GM12878 (cell line): ENCODE data around the gene PTPRM.

Source experiments
- ATF2 ChIP-seq: IDR thresholded peaks from 2 replicates; pipeline ENCODE4 v1.6.1; 2012; ENCODE audit warnings: low read length, inconsistent platforms
- CBFB ChIP-seq: IDR thresholded peaks from 2 replicates; pipeline ENCODE4 v1.6.1; 2016; ENCODE audit warnings: antibody characterized with exemption, low read depth
- CTCF ChIP-seq, 3 experiments: IDR thresholded peaks in 2 of 3; conservative IDR thresholded peaks in 1 of 3; 2 replicates each; pipeline ENCODE4 v1.5.1; 2011; ENCODE audit warnings: low read depth in 3 of 3, low read length in 3 of 3, mild to moderate bottlenecking in 3 of 3, control low read depth in 2 of 3, moderate library complexity in 2 of 3, inconsistent platforms in 1 of 3, mixed read lengths in 1 of 3; ENCODE audit not compliant: control insufficient read depth in 2 of 3, insufficient read depth in 1 of 3; ENCODE audit errors: extremely low read depth in 1 of 3
- CUX1 ChIP-seq: IDR thresholded peaks from 2 replicates; pipeline ENCODE4 v1.6.1; 2012; ENCODE audit warnings: improper control_type of control experiment, low read depth, low read length; ENCODE audit not compliant: insufficient replicate concordance
- HDAC6 ChIP-seq: fragments of 200-600 bp; sonication (generic); IDR thresholded peaks from one replicate; pipeline ENCODE4 v1.8.0; 2017; ENCODE audit warnings: antibody characterized with exemption; ENCODE audit not compliant: unreplicated experiment
- MAX ChIP-seq: IDR thresholded peaks from 2 replicates; pipeline ENCODE4 v1.6.1; 2012; ENCODE audit warnings: low read depth, low read length, improper control_type of control experiment
- RAD21 ChIP-seq: IDR thresholded peaks from 2 replicates; pipeline ENCODE4 v1.6.1; 2011; ENCODE audit warnings: mild to moderate bottlenecking, low read depth, low read length, moderate library complexity; ENCODE audit not compliant: insufficient read depth
- RCOR1 ChIP-seq: conservative IDR thresholded peaks from 2 replicates; pipeline ENCODE4 v1.6.1; 2012; ENCODE audit warnings: low read depth, low read length, improper control_type of control experiment
- RELA ChIP-seq: fragments of 450-650 bp; IDR thresholded peaks from 2 replicates; pipeline ENCODE4 v1.8.0; 2014; ENCODE audit warnings: borderline replicate concordance; ENCODE audit not compliant: partially characterized antibody
- SMC3 ChIP-seq: IDR thresholded peaks from 2 replicates; pipeline ENCODE4 v1.6.1; 2011; ENCODE audit warnings: low read length, improper control_type of control experiment, borderline replicate concordance
- TCF12 ChIP-seq: IDR thresholded peaks from 2 replicates; pipeline ENCODE4 v1.6.1; 2011; ENCODE audit warnings: low read depth, mild to moderate bottlenecking, low read length

- no peak for TF ChIP-seq SMC3
- no peak for TF ChIP-seq RAD21
- TF ChIP-seq CUX1 = no peak
- TF ChIP-seq RCOR1 = no peak
- TF ChIP-seq MAX = no peak
- no peak for TF ChIP-seq CBFB
- no peak for TF ChIP-seq ATF2
- TF ChIP-seq CTCF (IDR thresholded peaks at IDR 0.05 in 2 of 3, conservative IDR thresholded peaks at IDR 0.05 in 1 of 3; ENCODE audit: control insufficient read depth in 2 of 3, extremely low read depth in 1 of 3, insufficient read depth in 1 of 3, low read depth in 3 of 3, low read length in 3 of 3) = no peak
- no peak for TF ChIP-seq HDAC6
- no peak for TF ChIP-seq TCF12
- no peak for TF ChIP-seq RELA
Observed at GRCh38 chr18:7760967-7761948, 194.1 kb downstream of the PTPRM start.
